HEK293 (cell line): ENCODE measurements around the gene LAMA2.

Experiments used
- CTCF ChIA-PET: fragments of 350-600 bp; formaldehyde crosslinking; extraction: SDS; loops from one replicate; lab custom pipeline; 2021; ENCODE audit warnings: antibody characterized with exemption; lab: Yijun Ruan, JAX
- POLR2A ChIA-PET: fragments of 300-600 bp; formaldehyde crosslinking; extraction: SDS; loops from one replicate; lab custom pipeline; 2020; ENCODE audit warnings: antibody characterized with exemption, inconsistent platforms; lab: Yijun Ruan, JAX
- H3K27ac ChIP-seq: fragments of 200-500 bp; sonication (Bioruptor generic); 2 replicates; pipeline ENCODE4 v1.5.1; 2014; ENCODE audit warnings: low read depth, low read length, control low read depth, inconsistent platforms; ENCODE audit errors: extremely low read depth
- H3K36me3 ChIP-seq, 2 experiments: fragments of 200-500 bp in 1 of 2; sonication (Bioruptor generic) in 1 of 2; 1 replicate in 1 of 2; 2 replicates in 1 of 2; pipeline ENCODE4 v1.5.1; 2014 to 2017; ENCODE audit warnings: inconsistent platforms in 2 of 2, low read length in 2 of 2; ENCODE audit not compliant: control insufficient read depth in 2 of 2, insufficient read depth in 1 of 2
- H3K4me1 ChIP-seq: fragments of 200-500 bp; sonication (Bioruptor generic); 2 replicates; pipeline ENCODE4 v1.5.1; 2014; ENCODE audit warnings: mild to moderate bottlenecking, low read length, inconsistent platforms; ENCODE audit not compliant: control insufficient read depth, insufficient read depth
- H3K4me3 ChIP-seq: 2 replicates; pipeline ENCODE4 v1.5.1; 2011; ENCODE audit warnings: low read depth, mild to moderate bottlenecking, control low read depth, low read length, moderate library complexity
- H3K9me3 ChIP-seq: fragments of 200-500 bp; sonication (Bioruptor generic); 2 replicates; pipeline ENCODE4 v1.5.1; 2014; ENCODE audit warnings: low read depth, low read length, inconsistent platforms; ENCODE audit not compliant: control insufficient read depth, insufficient read depth
- BCL11A ChIP-seq: fragments of 450-650 bp; formaldehyde crosslinking; IDR thresholded peaks from 2 replicates; pipeline ENCODE4 v1.5.1; 2016; ENCODE audit warnings: low read depth, missing biosample characterization, missing genetic modification characterization
- BCL11B ChIP-seq: fragments of 450-650 bp; formaldehyde crosslinking; IDR thresholded peaks from 2 replicates; pipeline ENCODE4 v1.5.1; 2016; ENCODE audit warnings: low read depth, missing biosample characterization, missing genetic modification characterization
- KLF10 ChIP-seq: fragments of 450-650 bp; IDR thresholded peaks from 2 replicates; pipeline ENCODE4 v1.5.1; 2018; ENCODE audit warnings: missing biosample characterization, mild to moderate bottlenecking, missing genetic modification characterization
- PRDM2 ChIP-seq: fragments of 450-650 bp; formaldehyde crosslinking; IDR thresholded peaks from 2 replicates; pipeline ENCODE4 v1.5.1; 2016; ENCODE audit warnings: missing biosample characterization, missing genetic modification characterization, borderline replicate concordance
- SALL2 ChIP-seq: fragments of 450-650 bp; formaldehyde crosslinking; IDR thresholded peaks from 2 replicates; pipeline ENCODE4 v1.5.0; 2017; ENCODE audit warnings: missing biosample characterization, mild to moderate bottlenecking, missing genetic modification characterization, borderline replicate concordance
- SCRT1 ChIP-seq: fragments of 450-650 bp; formaldehyde crosslinking; IDR thresholded peaks from 2 replicates; pipeline ENCODE4 v1.5.1; 2016; ENCODE audit warnings: missing biosample characterization, missing genetic modification characterization, borderline replicate concordance
- SP7 ChIP-seq: fragments of 450-650 bp; formaldehyde crosslinking; IDR thresholded peaks from 2 replicates; pipeline ENCODE4 v1.5.1; 2016; ENCODE audit warnings: missing biosample characterization, missing genetic modification characterization
- TCF7L2 ChIP-seq: IDR thresholded peaks from 2 replicates; pipeline ENCODE4 v1.6.1; 2011; ENCODE audit warnings: low read depth, mild to moderate bottlenecking, inconsistent platforms, low read length, moderate library complexity, borderline replicate concordance
- WT1 ChIP-seq: fragments of 450-650 bp; formaldehyde crosslinking; IDR thresholded peaks from 2 replicates; pipeline ENCODE4 v1.5.1; 2016; ENCODE audit warnings: missing biosample characterization, missing genetic modification characterization
- ZBTB8A ChIP-seq: fragments of 450-650 bp; formaldehyde crosslinking; IDR thresholded peaks from 2 replicates; pipeline ENCODE4 v1.5.1; 2016; ENCODE audit warnings: missing biosample characterization, missing genetic modification characterization
- ZNF132 ChIP-seq: fragments of 450-650 bp; formaldehyde crosslinking; IDR thresholded peaks from 2 replicates; pipeline ENCODE4 v1.5.1; 2017; ENCODE audit warnings: missing biosample characterization, missing genetic modification characterization, borderline replicate concordance
- ZNF146 ChIP-seq: fragments of 450-650 bp; formaldehyde crosslinking; IDR thresholded peaks from 2 replicates; pipeline ENCODE4 v1.5.1; 2016; ENCODE audit warnings: missing biosample characterization, missing genetic modification characterization
- ZNF202 ChIP-seq: fragments of 450-650 bp; formaldehyde crosslinking; IDR thresholded peaks from 2 replicates; pipeline ENCODE4 v1.5.1; 2016; ENCODE audit warnings: missing biosample characterization, missing genetic modification characterization, borderline replicate concordance
- ZNF266 ChIP-seq: fragments of 450-650 bp; formaldehyde crosslinking; IDR thresholded peaks from 2 replicates; pipeline ENCODE4 v1.5.1; 2016; ENCODE audit warnings: missing biosample characterization, missing genetic modification characterization, low read depth
- ZNF354C ChIP-seq: fragments of 450-650 bp; formaldehyde crosslinking; IDR thresholded peaks from 2 replicates; pipeline ENCODE4 v1.5.1; 2016; ENCODE audit warnings: missing biosample characterization, missing genetic modification characterization, low read depth, borderline replicate concordance
- ZNF521 ChIP-seq: fragments of 450-650 bp; formaldehyde crosslinking; IDR thresholded peaks from 2 replicates; pipeline ENCODE4 v1.5.1; 2017; ENCODE audit warnings: missing biosample characterization, mild to moderate bottlenecking, missing genetic modification characterization
- ZNF530 ChIP-seq: fragments of 450-650 bp; formaldehyde crosslinking; IDR thresholded peaks from 2 replicates; pipeline ENCODE4 v1.5.1; 2016; ENCODE audit warnings: low read depth, missing biosample characterization, missing genetic modification characterization
- ZNF548 ChIP-seq: fragments of 450-650 bp; formaldehyde crosslinking; IDR thresholded peaks from 2 replicates; pipeline ENCODE4 v1.5.1; 2016; ENCODE audit warnings: missing biosample characterization, missing genetic modification characterization
- ZSCAN4 ChIP-seq: fragments of 450-650 bp; formaldehyde crosslinking; IDR thresholded peaks from 2 replicates; pipeline ENCODE4 v1.5.1; 2017; ENCODE audit warnings: missing biosample characterization, missing genetic modification characterization

The LAMA2 gene

GRCh38 chr6:129552413-129552812, 669.5 kb downstream of the LAMA2 start (continued):
- TF ChIP-seq PRDM2 (tag by site-specific recombination) = no peak

- CTCF ChIA-PET = interaction anchor here (1.1 to 1.6 kb wide), 3 partner anchors 11 to 57 kb away, joined by 4 to 7 read pairs (median 4); no protein-coding TSS in a partner anchor
- Histone ChIP-seq H3K27ac (no peak overlapping the region), H3K4me1 (no peaks in the 10 kb centered on the region), H3K36me3 (no peaks in the 10 kb centered on the region), H3K9me3 (no peaks in the 10 kb centered on the region), H3K4me3 (no peak overlapping the region)
- TF ChIP-seq ZNF521 (tag by site-specific recombination) (no peak), ZNF548 (tag by site-specific recombination) (no peak), ZNF202 (tag by site-specific recombination) (no peak), KLF10 (tag by site-specific recombination) (no peak), ZSCAN4 (no peak), TCF7L2 (no peak), SCRT1 (tag by site-specific recombination) (no peak), ZNF530 (tag by site-specific recombination) (no peak), SALL2 (no peak), ZNF354C (no peak), BCL11A (tag by site-specific recombination) (no peak), ZNF132 (tag by site-specific recombination) (no peak), ZNF146 (no peak), SP7 (tag by site-specific recombination) (no peak), ZBTB8A (no peak), WT1 (tag by site-specific recombination) (no peak), BCL11B (tag by site-specific recombination) (no peak), ZNF266 (tag by site-specific recombination) (no peak)
- POLR2A ChIA-PET = no interaction called here
These were observed 672.4 kb downstream of the LAMA2 start for GRCh38 chr6:129555206-129555832.
